ENCODE data around the gene GSS.

The GSS gene

GRCh38 chr20:34955231-34956040, at the start of gene GSS, which contains the start of gene MYH7B:
TSS of gene GSS (minus strand) at chr20:34955806. CDS start at chr20:34951852, 3,954 bp downstream.
TSS of gene MYH7B (plus strand) at chr20:34955868. CDS start at chr20:34978006, 22,138 bp downstream.
- peak; percentile 94 for DNase-seq
- H3K4me3 Mint-ChIP-seq: peak within 1 kb of the TSS; percentile 93 to 97
- H3K36me3 Mint-ChIP-seq: peaks cover 6 to 10% of the 10 kb centered on the region in 2 donors
- no peaks in the 10 kb centered on the region for H3K27me3 Mint-ChIP-seq
- ATAC-seq (replicated peaks): peak; percentile 92 to 93
- peak within 1 kb of the TSS; percentile 99 for H3K27ac Mint-ChIP-seq
- H3K4me1 Mint-ChIP-seq: peaks cover 15 to 23% of the 10 kb centered on the region in 2 donors
- H3K9me3 Mint-ChIP-seq: no peaks in the 10 kb centered on the region

GRCh38 chr20:35004749-35005462, 49.3 kb upstream of the GSS start:
- DNase-seq (no peak), ATAC-seq (replicated peaks) (no peak)
- H3K4me3 Mint-ChIP-seq: no peak overlapping the region
- no peak overlapping the region for H3K27ac Mint-ChIP-seq
- H3K36me3 Mint-ChIP-seq: peaks cover 47 to 74% of the 10 kb centered on the region in 2 donors
- H3K4me1 Mint-ChIP-seq: peaks cover 0 to 5% of the 10 kb centered on the region in 2 donors
- H3K27me3 Mint-ChIP-seq: no peaks in the 10 kb centered on the region
- no peaks in the 10 kb centered on the region for H3K9me3 Mint-ChIP-seq

- H3K9me3 Mint-ChIP-seq: no peaks in the 10 kb centered on the region
- H3K27ac Mint-ChIP-seq: peak overlapping the region; percentile 73
- ATAC-seq (replicated peaks) (no peak), DNase-seq (no peak)
- no peaks in the 10 kb centered on the region for H3K27me3 Mint-ChIP-seq
- H3K4me1 Mint-ChIP-seq: peaks cover 0 to 5% of the 10 kb centered on the region in 2 donors
- no peak overlapping the region for H3K4me3 Mint-ChIP-seq
- H3K36me3 Mint-ChIP-seq: peaks cover 47 to 72% of the 10 kb centered on the region in 2 donors
These were observed 48.6 kb upstream of the GSS start for GRCh38 chr20:35004051-35004725.

GRCh38 chr20:35003211-35004031, 47.8 kb upstream of the GSS start:
- H3K9me3 Mint-ChIP-seq: no peaks in the 10 kb centered on the region
- no peak overlapping the region for H3K4me3 Mint-ChIP-seq
- ATAC-seq (replicated peaks) (no peak), DNase-seq (no peak)
- peaks cover 0 to 5% of the 10 kb centered on the region in 2 donors for H3K4me1 Mint-ChIP-seq
- no peaks in the 10 kb centered on the region for H3K27me3 Mint-ChIP-seq
- peak overlapping the region; percentile 73 for H3K27ac Mint-ChIP-seq
- H3K36me3 Mint-ChIP-seq: peaks cover 40 to 72% of the 10 kb centered on the region in 2 donors

GRCh38 chr20:35002426-35003210, 47.0 kb upstream of the GSS start:
- no peak for ATAC-seq (replicated peaks)
- H3K27me3 Mint-ChIP-seq: no peaks in the 10 kb centered on the region
- peaks cover 45 to 73% of the 10 kb centered on the region in 2 donors for H3K36me3 Mint-ChIP-seq
- peaks cover 0 to 5% of the 10 kb centered on the region in 2 donors for H3K4me1 Mint-ChIP-seq
- H3K4me3 Mint-ChIP-seq: no peak overlapping the region
- peak overlapping the region; percentile 9 for H3K27ac Mint-ChIP-seq
- no peaks in the 10 kb centered on the region for H3K9me3 Mint-ChIP-seq
- no peak for DNase-seq

- DNase-seq (no peak), ATAC-seq (replicated peaks) (no peak)
- Mint-ChIP-seq H3K27me3 (no peaks in the 10 kb centered on the region), H3K4me1 (peaks cover 5% of the 10 kb centered on the region in 2 donors), H3K4me3 (no peak overlapping the region), H3K9me3 (no peaks in the 10 kb centered on the region), H3K27ac (peak overlapping the region; percentile 31), H3K36me3 (peaks cover 49 to 76% of the 10 kb centered on the region in 2 donors)
These were observed 46.2 kb upstream of the GSS start for GRCh38 chr20:35001596-35002362.

- Mint-ChIP-seq H3K4me3 (no peak overlapping the region), H3K9me3 (no peaks in the 10 kb centered on the region), H3K36me3 (peaks cover 49 to 77% of the 10 kb centered on the region in 2 donors), H3K27ac (peak overlapping the region; percentile 70), H3K4me1 (peaks cover 5 to 6% of the 10 kb centered on the region in 2 donors), H3K27me3 (no peaks in the 10 kb centered on the region)
- ATAC-seq (replicated peaks) (no peak), DNase-seq (no peak)
These were observed 45.5 kb upstream of the GSS start for GRCh38 chr20:35000922-35001595.

- peaks cover 54 to 82% of the 10 kb centered on the region in 2 donors for H3K36me3 Mint-ChIP-seq
- ATAC-seq (replicated peaks) (no peak), DNase-seq (no peak)
- no peak overlapping the region for H3K4me3 Mint-ChIP-seq
- H3K4me1 Mint-ChIP-seq: peaks cover 5 to 6% of the 10 kb centered on the region in 2 donors
- no peaks in the 10 kb centered on the region for H3K27me3 Mint-ChIP-seq
- peak overlapping the region; percentile 70 for H3K27ac Mint-ChIP-seq
- no peaks in the 10 kb centered on the region for H3K9me3 Mint-ChIP-seq
These were observed 44.8 kb upstream of the GSS start for GRCh38 chr20:35000311-35000921.

GRCh38 chr20:34999782-35000181, 44.2 kb upstream of the GSS start:
- Mint-ChIP-seq H3K36me3 (peaks cover 54 to 81% of the 10 kb centered on the region in 2 donors), H3K4me3 (no peak overlapping the region), H3K9me3 (no peaks in the 10 kb centered on the region), H3K27ac (peak overlapping the region; percentile 37), H3K27me3 (no peaks in the 10 kb centered on the region), H3K4me1 (peaks cover 5 to 6% of the 10 kb centered on the region in 2 donors)
- DNase-seq: no peak
- no peak for ATAC-seq (replicated peaks)

GRCh38 chr20:34999021-34999451, 43.4 kb upstream of the GSS start:
- Mint-ChIP-seq H3K27me3 (no peaks in the 10 kb centered on the region), H3K27ac (no peak overlapping the region), H3K4me1 (peaks cover 5 to 6% of the 10 kb centered on the region in 2 donors), H3K4me3 (no peak overlapping the region), H3K36me3 (peaks cover 57 to 80% of the 10 kb centered on the region in 2 donors), H3K9me3 (no peaks in the 10 kb centered on the region)
- no peak for ATAC-seq (replicated peaks)
- DNase-seq: no peak

- Mint-ChIP-seq H3K9me3 (no peaks in the 10 kb centered on the region), H3K4me1 (peaks cover 5 to 6% of the 10 kb centered on the region in 2 donors), H3K4me3 (no peak overlapping the region), H3K36me3 (peaks cover 63 to 83% of the 10 kb centered on the region in 2 donors), H3K27ac (peak overlapping the region; percentile 63), H3K27me3 (no peaks in the 10 kb centered on the region)
- no peak for ATAC-seq (replicated peaks)
- no peak for DNase-seq
These were observed 42.8 kb upstream of the GSS start for GRCh38 chr20:34998331-34998950.

Measured in stimulated activated naive B cell treated with anti-CD40 and anti-IgM and Interleukin-4, amounts not matched to agents 10 μg/mL and 1 μg/mL and 100 μg/mL, for 72 hours (primary cell).